Muscle of back (tissue), 11 donors: Measurements from ENCODE around the gene DES. TPM values are rescaled to one million over a fixed set of nuclear protein-coding genes. Genes with fewer than 3 reads are reported as not detected.

Experiments used
- DNase-seq, 3 donors: peaks; one replicate each; pipeline versions ENCODE4 v3.0.0 to v3.0.0-alpha.2; 2013
- polyA plus RNA-seq, 10 donors: library from polyadenylated mRNA; unstranded; fragments of 120-200 nt; gene quantifications; one replicate each; pipeline ENCODE4 v1.2.1, GENCODE V29; 2013; ENCODE audit not compliant: insufficient read length in 10 of 10

Gene DES
- polyA plus RNA-seq, 10 donors = 1,880 to 4,907 (median 4,107) TPM

DNA sequence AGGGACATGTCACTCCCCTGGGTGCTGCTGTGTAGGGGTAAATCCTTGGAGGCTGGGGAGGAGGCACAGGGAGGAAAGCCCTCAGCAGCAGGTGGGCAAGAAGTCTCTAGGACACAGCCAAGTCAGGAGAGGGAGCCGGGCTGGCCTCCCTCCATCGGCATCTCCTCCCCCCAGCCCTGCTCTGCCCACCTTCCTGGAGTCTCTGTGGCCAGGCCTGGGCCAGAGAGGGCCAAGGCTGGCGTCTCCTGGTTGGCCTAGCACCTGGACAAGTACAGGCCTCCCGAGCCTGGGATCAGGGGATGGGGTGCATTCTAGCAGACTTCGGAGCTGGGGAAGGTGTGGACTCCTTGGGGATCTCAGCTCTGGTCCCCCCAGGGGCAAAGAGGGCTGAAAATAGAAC is 18.3 kb downstream of the DES start:
- no peak for DNase-seq

DNA sequence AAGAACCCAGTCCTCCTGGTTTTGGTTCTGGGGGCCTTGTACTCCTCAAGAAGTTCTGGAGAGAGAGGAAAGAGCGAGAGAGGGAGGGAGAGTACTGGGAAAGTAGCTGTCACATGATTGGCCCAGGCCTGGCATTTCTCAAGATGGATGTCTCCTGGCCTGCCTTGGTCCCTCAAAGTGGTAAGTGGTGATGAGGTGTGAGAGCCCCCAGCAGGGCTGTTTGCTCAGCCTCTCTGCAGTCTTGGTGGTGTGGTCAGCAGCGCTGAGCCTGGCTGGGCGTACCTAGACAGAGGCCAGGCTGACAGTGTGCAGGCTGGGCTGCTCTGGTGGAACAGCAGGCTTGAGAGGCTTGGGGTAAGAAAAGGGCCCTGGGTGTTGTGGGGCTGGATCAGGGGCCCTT is 19.0 kb downstream of the DES start:
- no peak for DNase-seq

DNA sequence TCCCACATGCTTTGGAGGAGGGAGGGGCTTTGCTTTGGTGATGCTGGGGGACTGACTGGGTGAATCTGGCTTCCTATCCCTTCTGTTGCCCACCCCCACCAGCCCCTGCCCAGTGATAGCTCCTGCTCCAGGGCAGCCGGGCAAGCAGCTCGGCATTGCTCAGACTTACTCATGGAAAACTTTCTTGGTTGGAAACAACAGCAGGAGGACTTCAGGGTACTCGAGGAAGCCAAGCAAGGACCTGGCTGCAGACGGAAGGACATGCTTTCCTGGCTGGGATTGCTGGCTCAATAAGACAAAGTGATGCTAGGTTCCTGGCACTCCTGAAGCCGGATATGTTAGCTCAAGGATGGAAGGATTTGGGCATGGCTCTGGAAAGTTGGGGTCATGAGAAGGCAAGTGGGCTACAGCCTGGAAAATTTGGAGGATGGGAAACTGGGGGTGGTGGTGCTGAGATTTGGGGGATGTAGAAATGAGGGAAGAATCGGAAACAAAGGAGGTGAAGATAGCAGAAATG is 19.6 kb downstream of the DES start:
- DNase-seq = peak in 1 of 3 donors; percentile 32

DNA sequence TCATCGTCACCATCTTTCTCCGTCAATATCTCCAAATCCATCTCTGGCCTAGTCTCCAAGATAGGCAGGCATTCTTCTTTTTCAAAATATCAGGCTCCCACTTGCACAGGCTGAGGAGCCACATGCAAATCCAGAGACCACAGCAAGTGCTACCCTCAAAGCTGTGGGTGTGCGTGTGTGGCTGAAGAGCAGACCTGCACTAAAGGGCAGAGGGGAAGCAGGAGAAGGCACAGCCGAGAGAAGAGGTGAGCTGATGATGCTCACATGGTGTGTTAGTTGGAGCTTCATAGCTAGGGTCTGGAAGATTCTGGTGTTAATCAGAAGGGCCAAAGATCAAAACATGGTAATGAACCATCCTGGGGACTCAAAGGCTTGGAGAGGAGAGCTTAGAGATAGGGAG is 20.3 kb downstream of the DES start:
- DNase-seq = no peak

DNA sequence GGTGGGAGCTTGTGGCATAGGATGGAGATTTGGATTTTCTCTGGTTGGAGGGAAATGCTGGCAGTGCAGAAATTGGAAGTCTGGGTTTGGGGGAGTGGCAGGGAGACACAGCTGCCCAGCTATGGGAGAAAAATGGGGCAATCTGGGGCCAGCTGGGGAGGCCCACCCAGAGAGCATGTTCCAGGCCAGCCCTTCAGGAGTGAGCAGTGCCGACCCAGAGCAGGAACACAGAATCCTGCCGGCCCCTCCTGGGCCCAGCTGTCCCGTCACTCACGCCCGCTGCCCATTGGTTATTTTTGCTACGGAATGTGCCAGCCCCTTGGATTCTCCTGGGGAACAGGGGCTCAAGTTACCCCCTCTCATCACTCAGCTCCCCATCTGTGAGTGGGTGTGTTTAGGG is 21.3 kb downstream of the DES start:
- peak in 2 of 3 donors; percentile 59 to 70 for DNase-seq

DNA sequence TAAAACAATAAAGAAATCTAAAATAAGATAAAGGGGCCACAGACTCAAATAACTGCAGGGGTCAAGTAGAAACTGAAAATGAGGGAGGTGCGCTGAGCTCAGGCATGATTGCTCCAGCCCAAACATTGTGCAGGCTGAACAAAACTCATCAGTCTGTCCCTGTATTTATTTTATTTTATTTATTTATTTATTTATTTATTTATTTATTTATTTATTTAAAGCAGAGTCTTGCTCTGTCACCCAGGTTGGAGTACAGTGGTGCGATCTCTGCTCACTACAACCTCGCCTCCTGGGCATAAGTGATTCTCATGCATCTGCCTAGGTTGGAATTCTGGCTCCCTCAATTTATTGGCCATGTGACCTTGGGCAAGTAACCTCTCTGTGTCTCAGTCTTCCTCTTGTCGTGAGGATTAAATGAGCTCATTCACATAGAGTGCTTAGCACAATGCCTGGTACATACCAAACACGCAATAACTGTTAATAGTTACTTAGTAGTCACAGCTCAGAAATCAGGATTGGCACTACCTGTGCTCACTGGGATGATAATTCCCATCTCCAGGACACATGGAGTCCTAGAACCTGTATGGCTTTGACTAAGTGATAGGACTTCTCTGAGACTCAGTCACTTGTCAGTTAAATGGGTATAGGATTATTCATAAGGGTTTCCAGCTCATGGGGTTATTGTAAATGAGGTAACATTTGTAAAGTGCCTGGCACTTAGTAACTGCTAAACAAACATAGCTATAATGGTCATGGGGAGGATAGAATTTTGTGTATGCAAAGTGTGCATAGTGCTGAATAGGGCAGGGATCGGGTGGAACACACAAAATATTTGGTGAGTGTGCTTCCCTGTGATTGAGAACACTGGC is 22.4 kb downstream of the DES start:
- DNase-seq = no peak

DNA sequence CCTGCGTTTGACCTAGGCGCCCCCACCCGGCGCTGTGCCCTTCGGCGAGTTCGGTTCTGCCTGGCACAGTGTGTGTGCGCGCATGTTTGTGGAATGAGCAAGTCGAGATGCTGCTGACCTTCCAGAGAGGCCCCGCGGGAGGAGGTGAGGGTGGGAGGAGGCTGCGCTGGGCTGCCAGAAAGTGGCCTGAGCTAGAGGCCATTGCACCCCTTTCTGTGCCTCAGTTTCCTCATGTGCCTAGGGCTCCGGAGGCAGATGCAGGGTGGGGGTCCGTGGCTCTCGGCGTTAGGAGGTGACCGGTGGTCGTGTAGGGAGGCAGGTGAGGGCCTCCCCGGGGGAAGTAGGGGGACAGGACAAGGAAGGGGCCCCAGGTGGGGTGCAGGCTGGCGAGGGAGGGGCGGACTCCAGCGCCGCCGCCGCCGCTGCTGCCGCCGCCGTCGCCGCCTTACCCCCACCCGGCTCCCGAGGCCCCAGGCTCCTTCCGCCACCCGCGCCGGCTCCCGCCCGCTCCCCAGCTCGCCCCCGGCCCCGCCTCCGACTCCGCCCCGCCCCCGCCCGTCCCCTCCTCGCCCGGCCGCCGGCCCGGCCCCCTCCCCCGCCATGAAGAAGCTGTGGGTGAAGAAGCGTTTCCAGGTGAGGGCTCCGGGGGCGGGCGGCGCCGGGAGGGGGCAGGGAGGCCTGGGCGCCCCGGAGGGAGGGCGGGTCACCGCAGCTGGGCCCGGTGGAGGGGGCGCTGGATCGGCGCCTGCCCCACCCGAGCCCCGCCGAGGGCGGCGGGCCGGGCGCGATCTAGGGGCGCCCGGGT is 23.5 kb downstream of the DES start:
- DNase-seq = peak in 1 of 3 donors; percentile 64

DNA sequence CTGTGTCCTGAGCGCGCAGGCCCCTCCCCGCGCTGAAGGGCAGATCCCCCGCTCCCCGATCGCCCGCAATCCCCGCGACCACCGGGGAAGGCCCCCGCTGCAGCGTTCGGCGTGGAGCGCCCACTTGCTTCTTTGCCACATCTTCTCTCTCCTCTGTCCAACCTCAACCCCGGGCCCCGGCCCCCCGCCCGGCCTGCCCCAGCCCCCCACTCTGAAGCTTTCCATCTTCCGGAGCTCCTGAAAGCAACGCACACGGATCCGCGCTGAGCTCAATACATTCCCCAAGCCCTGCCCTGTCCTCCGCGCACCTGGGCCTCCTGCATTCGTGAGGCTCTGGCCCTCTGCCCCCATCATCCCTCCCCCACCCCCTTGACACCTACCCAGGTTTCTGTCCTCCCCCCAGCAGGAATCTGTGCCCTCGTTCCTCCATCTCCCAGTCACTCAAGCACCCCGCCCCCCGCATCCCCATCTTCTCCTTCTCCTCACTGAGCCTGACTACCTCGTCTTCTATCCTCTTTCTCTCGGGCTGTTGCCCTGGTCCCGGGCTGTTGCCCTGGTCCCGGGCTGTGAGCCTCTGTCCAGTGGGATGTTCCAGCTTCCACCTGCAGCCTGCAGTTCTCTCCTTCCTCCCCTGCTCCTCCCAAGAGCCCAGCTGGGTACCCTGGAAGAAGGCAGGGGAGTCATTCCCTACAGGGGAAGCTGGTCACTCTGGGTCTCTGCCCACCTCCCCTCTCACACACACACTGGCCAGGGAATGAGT is 24.3 kb downstream of the DES start:
- DNase-seq = peak in 1 of 3 donors; percentile 31

DNA sequence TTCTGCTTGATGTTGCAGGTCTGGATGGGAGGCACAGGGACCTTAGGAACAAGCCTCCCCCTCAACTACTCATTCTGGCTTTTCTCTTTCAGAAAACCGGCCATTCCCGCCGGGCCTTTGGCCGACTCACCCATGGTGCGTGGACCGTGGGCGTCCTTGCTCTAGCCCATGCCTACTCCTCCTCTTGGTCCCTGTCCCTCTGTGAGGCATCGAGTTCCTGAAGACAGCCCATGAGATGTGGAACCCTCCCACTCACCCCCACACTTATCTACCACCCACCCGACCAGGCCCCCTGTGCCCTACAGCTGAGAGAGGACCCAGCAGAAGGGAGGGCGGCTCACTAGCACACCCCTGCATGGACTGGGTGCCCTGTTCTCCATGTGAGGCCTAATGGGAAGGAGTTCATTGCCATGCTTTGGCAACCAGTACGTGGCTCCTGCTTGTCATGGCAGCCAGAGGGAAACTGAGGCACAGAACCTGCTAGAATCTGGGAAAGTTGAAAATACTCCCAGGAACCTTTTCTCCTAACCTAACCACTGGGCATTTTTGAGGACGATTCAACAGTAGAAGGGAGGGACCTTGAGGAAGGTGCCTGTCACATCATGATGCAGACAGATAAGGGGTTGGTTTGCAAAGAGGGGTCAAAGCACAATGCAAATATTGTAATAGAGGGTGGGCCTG is 25.0 kb downstream of the DES start:
- DNase-seq = no peak

DNA sequence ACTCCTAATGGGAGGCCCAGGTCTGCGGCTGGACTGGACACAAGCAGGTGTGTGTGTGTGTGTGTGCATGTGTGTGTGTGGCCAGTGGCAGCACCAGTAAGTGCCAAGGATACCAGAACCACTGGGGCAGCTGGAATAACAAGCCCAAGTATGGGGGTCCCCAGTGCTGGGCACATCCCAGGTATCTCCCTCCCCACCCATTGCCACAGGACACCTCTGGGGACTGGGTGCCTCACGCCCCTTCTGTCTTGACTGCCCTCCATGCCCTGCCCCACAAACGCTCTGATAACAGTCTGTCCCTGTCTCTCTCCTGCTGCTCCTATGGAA is 25.5 kb downstream of the DES start:
- DNase-seq = no peak

DNA sequence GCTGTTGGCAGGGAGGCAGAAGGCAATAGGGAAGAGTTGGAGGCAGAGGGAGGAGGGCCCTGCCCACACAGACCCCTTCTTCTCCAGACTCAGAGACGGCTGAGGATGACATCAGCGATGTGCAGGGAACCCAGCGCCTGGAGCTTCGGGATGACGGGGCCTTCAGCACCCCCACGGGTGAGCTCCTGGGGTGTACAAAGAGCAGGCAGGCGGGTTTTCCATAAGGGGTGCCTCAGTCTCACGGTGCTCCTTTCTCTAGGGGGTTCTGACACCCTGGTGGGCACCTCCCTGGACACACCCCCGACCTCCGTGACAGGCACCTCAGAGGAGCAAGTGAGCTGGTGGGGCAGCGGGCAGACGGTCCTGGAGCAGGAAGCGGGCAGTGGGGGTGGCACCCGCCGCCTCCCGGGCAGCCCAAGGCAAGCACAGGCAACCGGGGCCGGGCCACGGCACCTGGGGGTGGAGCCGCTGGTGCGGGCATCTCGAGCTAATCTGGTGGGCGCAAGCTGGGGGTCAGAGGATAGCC is 26.5 kb downstream of the DES start:
- DNase-seq = no peak

DNA sequence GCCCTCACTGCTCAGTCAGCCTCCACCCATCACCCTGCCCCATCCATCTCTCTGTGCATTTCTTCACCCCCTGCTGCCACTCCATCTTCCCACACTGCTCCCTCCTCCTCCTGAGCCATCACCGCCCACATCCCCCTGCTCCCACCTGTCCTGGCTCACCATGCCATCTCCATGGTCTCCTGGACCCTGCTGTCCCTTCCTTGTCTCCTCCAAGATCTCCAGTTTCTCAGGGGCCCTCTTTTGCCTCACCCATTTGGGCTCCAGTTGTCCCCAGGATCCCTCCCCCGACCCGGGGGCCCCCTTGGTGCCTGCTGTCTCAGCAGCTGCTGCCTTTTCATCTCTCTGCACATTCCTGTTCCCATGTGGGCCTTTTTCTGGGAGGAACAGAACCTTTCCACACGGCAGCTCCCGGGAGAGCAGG is 27.1 kb downstream of the DES start:
- DNase-seq = no peak

DNA sequence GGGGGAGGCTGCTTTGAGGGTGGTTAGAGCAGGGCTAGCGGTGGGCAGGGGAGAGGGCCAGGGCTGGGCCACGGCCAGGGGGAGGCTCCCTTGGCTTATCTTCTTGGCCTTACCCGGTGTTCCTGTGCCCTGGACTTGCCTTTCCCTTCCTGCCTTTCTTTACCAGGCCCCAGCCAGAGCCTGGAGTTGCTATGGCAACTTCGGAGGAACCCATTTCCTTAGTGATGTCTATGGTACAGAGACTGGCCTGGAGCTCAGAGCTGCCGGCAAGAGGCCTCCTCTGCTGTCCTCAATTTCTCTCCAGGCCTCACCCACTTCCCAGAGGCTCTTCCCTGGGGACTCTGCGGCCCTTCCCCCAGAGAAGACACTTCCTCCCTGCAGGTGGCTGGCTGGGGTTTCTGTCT is 27.9 kb downstream of the DES start:
- peak in 1 of 3 donors; percentile 57 for DNase-seq

DNA sequence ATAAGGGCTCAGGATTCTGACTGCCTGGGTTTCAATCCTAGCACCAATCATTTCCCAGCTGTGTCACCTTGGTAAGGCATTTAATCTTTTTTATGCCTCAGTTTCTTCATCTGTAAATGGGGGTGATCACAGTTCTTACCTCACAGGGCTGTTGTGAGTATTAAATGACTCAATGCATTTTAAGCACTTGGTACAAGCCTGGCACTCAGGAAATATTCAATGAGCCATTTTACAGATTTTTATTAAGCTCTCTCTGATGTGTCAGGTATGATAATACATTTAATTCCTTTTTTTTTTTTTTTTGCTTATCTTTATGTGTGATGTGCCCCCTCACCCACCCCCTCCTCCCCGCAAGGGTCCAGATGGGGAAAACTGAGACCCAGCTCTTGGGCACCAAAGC is 28.5 kb downstream of the DES start:
- no peak for DNase-seq

DNA sequence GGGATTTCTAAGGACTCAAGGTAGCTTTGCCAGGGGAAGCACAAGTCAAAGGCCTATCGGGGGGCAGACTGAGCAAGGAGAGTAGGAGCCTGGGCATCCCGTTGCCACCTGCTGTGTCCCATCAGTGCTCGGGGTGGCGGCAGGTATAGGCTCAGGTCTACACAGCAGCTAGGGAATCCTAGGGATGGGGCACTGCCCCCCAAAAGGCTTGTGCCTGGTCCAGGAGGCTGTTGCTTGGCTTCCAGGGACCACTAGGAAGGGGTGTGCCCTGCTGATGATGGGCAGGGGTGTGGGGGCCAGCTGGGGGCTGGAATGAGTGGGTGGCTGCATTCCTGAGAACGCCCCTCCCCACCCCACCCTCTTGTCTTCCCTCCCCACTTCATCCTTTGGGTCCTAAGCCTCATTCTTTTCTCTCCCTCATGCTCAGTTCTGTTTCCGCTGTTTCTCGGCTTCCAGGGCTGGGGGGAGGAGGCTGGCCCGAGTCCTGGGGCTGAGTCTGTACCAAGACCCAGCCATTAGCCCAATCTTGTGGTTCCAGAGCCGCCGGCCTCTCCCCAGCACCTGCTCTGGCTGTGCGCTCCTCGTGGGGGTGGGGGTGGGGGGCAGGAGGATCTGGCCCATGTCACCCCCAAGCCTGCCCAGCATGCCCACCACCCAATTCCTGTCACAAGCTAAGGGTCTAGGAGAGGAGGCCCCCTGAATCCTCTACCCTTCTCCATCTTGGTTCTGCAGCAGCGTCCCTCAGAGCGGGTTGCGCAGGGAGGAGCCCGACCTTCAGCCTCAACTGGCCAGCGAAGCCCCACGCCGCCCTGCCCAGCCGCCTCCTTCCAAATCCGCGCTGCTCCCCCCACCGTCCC is 29.3 kb downstream of the DES start:
- peak in 1 of 3 donors; percentile 43 for DNase-seq

DNA sequence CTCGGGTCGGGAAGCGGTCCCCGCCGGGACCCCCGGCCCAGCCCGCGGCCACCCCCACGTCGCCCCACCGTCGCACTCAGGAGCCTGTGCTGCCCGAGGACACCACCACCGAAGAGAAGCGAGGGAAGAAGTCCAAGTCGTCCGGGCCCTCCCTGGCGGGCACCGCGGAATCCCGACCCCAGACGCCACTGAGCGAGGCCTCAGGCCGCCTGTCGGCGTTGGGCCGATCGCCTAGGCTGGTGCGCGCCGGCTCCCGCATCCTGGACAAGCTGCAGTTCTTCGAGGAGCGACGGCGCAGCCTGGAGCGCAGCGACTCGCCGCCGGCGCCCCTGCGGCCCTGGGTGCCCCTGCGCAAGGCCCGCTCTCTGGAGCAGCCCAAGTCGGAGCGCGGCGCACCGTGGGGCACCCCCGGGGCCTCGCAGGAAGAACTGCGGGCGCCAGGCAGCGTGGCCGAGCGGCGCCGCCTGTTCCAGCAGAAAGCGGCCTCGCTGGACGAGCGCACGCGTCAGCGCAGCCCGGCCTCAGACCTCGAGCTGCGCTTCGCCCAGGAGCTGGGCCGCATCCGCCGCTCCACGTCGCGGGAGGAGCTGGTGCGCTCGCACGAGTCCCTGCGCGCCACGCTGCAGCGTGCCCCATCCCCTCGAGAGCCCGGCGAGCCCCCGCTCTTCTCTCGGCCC is 30.1 kb downstream of the DES start:
- DNase-seq = peak in 1 of 3 donors; percentile 45

DNA sequence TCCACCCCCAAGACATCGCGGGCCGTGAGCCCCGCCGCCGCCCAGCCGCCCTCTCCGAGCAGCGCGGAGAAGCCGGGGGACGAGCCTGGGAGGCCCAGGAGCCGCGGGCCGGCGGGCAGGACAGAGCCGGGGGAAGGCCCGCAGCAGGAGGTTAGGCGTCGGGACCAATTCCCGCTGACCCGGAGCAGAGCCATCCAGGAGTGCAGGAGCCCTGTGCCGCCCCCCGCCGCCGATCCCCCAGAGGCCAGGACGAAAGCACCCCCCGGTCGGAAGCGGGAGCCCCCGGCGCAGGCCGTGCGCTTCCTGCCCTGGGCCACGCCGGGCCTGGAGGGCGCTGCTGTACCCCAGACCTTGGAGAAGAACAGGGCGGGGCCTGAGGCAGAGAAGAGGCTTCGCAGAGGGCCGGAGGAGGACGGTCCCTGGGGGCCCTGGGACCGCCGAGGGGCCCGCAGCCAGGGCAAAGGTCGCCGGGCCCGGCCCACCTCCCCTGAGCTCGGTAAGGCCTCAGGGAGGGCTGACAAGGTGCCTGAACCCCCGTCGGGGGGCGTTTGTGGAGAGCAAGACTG is 30.7 kb downstream of the DES start:
- DNase-seq = no peak

DNA sequence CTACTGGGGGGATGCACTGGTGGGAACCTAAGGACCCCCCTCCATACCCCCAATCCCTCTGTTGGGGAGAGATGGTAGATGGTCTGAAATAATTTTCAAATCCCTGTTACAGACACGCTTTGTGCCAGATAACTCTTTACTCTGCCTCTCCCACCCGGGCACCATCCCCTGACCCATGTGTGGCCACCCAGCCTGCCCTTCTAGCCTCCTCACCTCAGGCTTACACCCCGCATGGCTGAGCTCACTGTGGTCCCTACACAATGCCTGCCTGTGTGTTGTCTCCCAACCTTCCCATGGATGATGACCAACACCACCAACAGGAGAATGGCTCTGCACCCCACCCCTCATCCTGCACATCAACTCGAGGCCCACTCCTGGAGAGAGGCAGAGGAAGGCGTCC is 31.4 kb downstream of the DES start:
- no peak for DNase-seq

DNA sequence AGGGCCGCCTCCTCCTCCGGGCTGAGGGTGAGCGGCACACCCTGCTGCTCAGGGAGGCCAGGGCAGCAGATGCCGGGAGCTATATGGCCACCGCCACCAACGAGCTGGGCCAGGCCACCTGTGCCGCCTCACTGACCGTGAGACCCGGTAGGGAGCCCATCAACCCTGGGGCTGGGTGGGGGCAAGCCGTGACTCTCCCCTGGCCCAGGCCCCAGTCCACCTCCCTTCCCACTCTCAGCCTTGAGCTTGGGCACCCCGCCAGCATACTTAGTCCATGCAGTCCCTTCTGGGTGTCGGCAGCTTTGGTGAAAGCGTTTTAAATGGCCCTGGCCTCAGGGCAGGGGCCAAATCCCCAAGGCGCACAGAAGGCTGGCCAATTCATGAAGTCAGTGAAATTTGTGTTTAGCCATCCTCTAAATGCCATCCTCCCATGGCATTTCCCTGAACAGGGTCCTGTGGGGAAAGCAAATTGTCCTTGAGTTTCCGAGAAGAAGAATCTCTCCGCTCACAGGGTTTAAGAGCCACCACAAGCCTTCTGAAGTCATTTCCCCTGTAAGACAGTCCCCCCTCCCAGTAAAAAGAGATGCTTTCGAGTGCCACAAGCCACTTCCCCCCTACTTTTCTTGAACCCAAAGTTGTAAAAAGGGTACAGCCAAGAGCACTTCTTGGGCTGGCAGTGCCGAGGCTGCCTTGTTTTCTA is 33.6 kb downstream of the DES start:
- DNase-seq = peak in 1 of 3 donors; percentile 40
